WTC11 (cell line): ENCODE data around the gene ADD1. TPM values are rescaled to one million over a fixed set of nuclear protein-coding genes. Genes with fewer than 3 reads are reported as not detected.

Experiments
- ATAC-seq: fragments of 200-7000 bp; cut with Tn5 transposase; 2 replicates; pipeline ENCODE4 v1.10.0; 2021; ENCODE audit warnings: mild to moderate bottlenecking, moderate library complexity
- CTCF ChIA-PET: fragments of 300-600 bp; sonication (Branson Sonifier 250); formaldehyde crosslinking; loops from one replicate; lab custom pipeline; 2021; ENCODE audit warnings: antibody characterized with exemption; lab: Charles Lee
- POLR2A ChIA-PET: fragments of 350-600 bp; sonication (Branson Sonifier 250); formaldehyde crosslinking; loops from one replicate; lab custom pipeline; 2021; ENCODE audit warnings: antibody characterized with exemption; lab: Charles Lee
- DNase-seq: peaks from one replicate; pipeline ENCODE4 v3.0.0; 2021; ENCODE audit warnings: low spot score
- H3K27ac Mint-ChIP-seq: 2 replicates; pipeline ENCODE4 v1.8.0; 2021; ENCODE audit warnings: mixed read lengths
- H3K27me3 Mint-ChIP-seq: 2 replicates; pipeline ENCODE4 v1.8.0; 2021; ENCODE audit warnings: low read depth, mild to moderate bottlenecking, moderate library complexity, mixed read lengths
- H3K36me3 Mint-ChIP-seq: 2 replicates; pipeline ENCODE4 v1.8.0; 2021; ENCODE audit warnings: mixed read lengths
- H3K4me1 Mint-ChIP-seq: 2 replicates; pipeline ENCODE4 v1.8.0; 2022; ENCODE audit warnings: mixed read lengths
- H3K4me3 Mint-ChIP-seq: 2 replicates; pipeline ENCODE4 v1.8.0; 2021; ENCODE audit warnings: mild to moderate bottlenecking, moderate library complexity, mixed read lengths
- H3K9me3 Mint-ChIP-seq: 2 replicates; pipeline ENCODE4 v1.8.0; 2021; ENCODE audit warnings: mixed read lengths
- ARID4B ChIP-seq: sonication (generic); formaldehyde crosslinking; IDR thresholded peaks from 2 replicates; pipeline ENCODE4 v1.8.0; 2023; ENCODE audit warnings: missing genetic modification reagents, mild to moderate bottlenecking, borderline replicate concordance
- ATF1 ChIP-seq: sonication (generic); formaldehyde crosslinking; IDR thresholded peaks from 2 replicates; pipeline ENCODE4 v1.8.1; 2023; ENCODE audit warnings: mild to moderate bottlenecking, moderate library complexity, missing genetic modification reagents
- E2F5 ChIP-seq: sonication (generic); formaldehyde crosslinking; IDR thresholded peaks from 2 replicates; pipeline ENCODE4 v1.8.1; 2022; ENCODE audit warnings: mild to moderate bottlenecking, moderate library complexity, missing genetic modification reagents
- EMX1 ChIP-seq: fragments of 250-450 bp; sonication (Bioruptor Pico); IDR thresholded peaks from 2 replicates; pipeline ENCODE4 v1.8.0; 2021; ENCODE audit warnings: mild to moderate bottlenecking
- FOXK1 ChIP-seq: sonication (generic); formaldehyde crosslinking; IDR thresholded peaks from 2 replicates; pipeline ENCODE4 v1.8.0; 2022; ENCODE audit warnings: mild to moderate bottlenecking, moderate library complexity, missing genetic modification reagents
- JAZF1 ChIP-seq: fragments of 250-450 bp; sonication (Bioruptor Pico); IDR thresholded peaks from 2 replicates; pipeline ENCODE4 v1.9.0; 2021; ENCODE audit warnings: moderate library complexity, mild to moderate bottlenecking, inconsistent platforms
- JUN ChIP-seq: sonication (generic); formaldehyde crosslinking; IDR thresholded peaks from 2 replicates; pipeline ENCODE4 v1.8.0; 2023; ENCODE audit warnings: mild to moderate bottlenecking, missing genetic modification reagents
- NFATC4 ChIP-seq: fragments of 250-450 bp; sonication (Bioruptor Pico); IDR thresholded peaks from 2 replicates; pipeline ENCODE4 v1.9.0; 2021; ENCODE audit warnings: mild to moderate bottlenecking
- NR1H2 ChIP-seq: sonication (generic); formaldehyde crosslinking; IDR thresholded peaks from 2 replicates; pipeline ENCODE4 v1.9.0; 2021; ENCODE audit warnings: mild to moderate bottlenecking, moderate library complexity, missing genetic modification reagents
- NR2C2 ChIP-seq: sonication (generic); formaldehyde crosslinking; IDR thresholded peaks from 2 replicates; pipeline ENCODE4 v1.8.0; 2022; ENCODE audit warnings: mild to moderate bottlenecking, missing genetic modification reagents
- SOX15 ChIP-seq: fragments of 250-450 bp; sonication (Bioruptor Pico); IDR thresholded peaks from 2 replicates; pipeline ENCODE4 v1.9.0; 2021; ENCODE audit warnings: mild to moderate bottlenecking
- SP1 ChIP-seq: sonication (generic); formaldehyde crosslinking; conservative IDR thresholded peaks from 2 replicates; pipeline ENCODE4 v1.8.1; 2022; ENCODE audit warnings: missing genetic modification reagents
- USF1 ChIP-seq: sonication (generic); formaldehyde crosslinking; IDR thresholded peaks from 2 replicates; pipeline ENCODE4 v1.8.0; 2022; ENCODE audit warnings: mild to moderate bottlenecking, missing genetic modification reagents
- ZNF121 ChIP-seq: sonication (generic); formaldehyde crosslinking; IDR thresholded peaks from 2 replicates; pipeline ENCODE4 v1.8.0; 2023; ENCODE audit warnings: missing genetic modification reagents
- ZNF317 ChIP-seq: sonication (generic); formaldehyde crosslinking; IDR thresholded peaks from 2 replicates; pipeline ENCODE4 v1.8.1; 2023; ENCODE audit warnings: low read depth, mild to moderate bottlenecking, moderate library complexity, missing genetic modification reagents, borderline replicate concordance
- total RNA-seq: library from RNA; stranded (reverse); gene quantifications from 3 replicates; pipeline ENCODE4 v1.2.3, GENCODE V29; 2021
- TF ChIP-seq, protein P1 (sequence below): sonication (generic); formaldehyde crosslinking; IDR thresholded peaks from 2 replicates; pipeline ENCODE4 v1.8.0; 2022; ENCODE audit warnings: mild to moderate bottlenecking, missing genetic modification reagents
- TF ChIP-seq, protein P2 (sequence below): sonication (generic); formaldehyde crosslinking; IDR thresholded peaks from 2 replicates; pipeline ENCODE4 v1.8.1; 2022; ENCODE audit warnings: mild to moderate bottlenecking, missing genetic modification reagents, moderate library complexity, borderline replicate concordance
- TF ChIP-seq, protein P3 (sequence below): fragments of 250-450 bp; sonication (Bioruptor Pico); IDR thresholded peaks from 2 replicates; pipeline ENCODE4 v1.9.0; 2021; ENCODE audit warnings: moderate library complexity, mild to moderate bottlenecking, inconsistent platforms, borderline replicate concordance

The ADD1 gene
- total RNA-seq, 1 experiment from 2014 or later: 178 TPM

- Mint-ChIP-seq H3K27ac (peak overlapping the region; percentile 76; the same call in 1 of the 2 replicates), H3K27me3 (no peaks in the 10 kb centered on the region), H3K4me3 (no peak overlapping the region)
- POLR2A ChIA-PET: no interaction called here
- CTCF ChIA-PET: no interaction called here
- TF ChIP-seq, protein P1, sequence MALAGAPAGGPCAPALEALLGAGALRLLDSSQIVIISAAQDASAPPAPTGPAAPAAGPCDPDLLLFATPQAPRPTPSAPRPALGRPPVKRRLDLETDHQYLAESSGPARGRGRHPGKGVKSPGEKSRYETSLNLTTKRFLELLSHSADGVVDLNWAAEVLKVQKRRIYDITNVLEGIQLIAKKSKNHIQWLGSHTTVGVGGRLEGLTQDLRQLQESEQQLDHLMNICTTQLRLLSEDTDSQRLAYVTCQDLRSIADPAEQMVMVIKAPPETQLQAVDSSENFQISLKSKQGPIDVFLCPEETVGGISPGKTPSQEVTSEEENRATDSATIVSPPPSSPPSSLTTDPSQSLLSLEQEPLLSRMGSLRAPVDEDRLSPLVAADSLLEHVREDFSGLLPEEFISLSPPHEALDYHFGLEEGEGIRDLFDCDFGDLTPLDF (CRISPR knock-in tag): no peak
- TF ChIP-seq NR2C2 (CRISPR knock-in tag) (no peak), ZNF121 (no peak), SP1 (CRISPR knock-in tag) (no peak), NFATC4 (CRISPR knock-in tag) (no peak), SOX15 (CRISPR knock-in tag) (no peak), FOXK1 (CRISPR knock-in tag) (no peak), EMX1 (CRISPR knock-in tag) (no peak)
- TF ChIP-seq, protein P2, sequence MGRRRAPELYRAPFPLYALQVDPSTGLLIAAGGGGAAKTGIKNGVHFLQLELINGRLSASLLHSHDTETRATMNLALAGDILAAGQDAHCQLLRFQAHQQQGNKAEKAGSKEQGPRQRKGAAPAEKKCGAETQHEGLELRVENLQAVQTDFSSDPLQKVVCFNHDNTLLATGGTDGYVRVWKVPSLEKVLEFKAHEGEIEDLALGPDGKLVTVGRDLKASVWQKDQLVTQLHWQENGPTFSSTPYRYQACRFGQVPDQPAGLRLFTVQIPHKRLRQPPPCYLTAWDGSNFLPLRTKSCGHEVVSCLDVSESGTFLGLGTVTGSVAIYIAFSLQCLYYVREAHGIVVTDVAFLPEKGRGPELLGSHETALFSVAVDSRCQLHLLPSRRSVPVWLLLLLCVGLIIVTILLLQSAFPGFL: no peak
- TF ChIP-seq, all 79 proteins: peak for 0
- Mint-ChIP-seq H3K4me1 (peaks cover 46% of the 10 kb centered on the region), H3K36me3 (peaks cover 13% of the 10 kb centered on the region; the same call in 1 of the 2 replicates), H3K9me3 (no peaks in the 10 kb centered on the region)
- DNase-seq (no peak), ATAC-seq (no peak)
Measured at GRCh38 chr4:2858451-2859217, 15.0 kb downstream of the ADD1 start.

- Mint-ChIP-seq H3K9me3 (no peaks in the 10 kb centered on the region), H3K27ac (peak overlapping the region; percentile 23), H3K27me3 (no peaks in the 10 kb centered on the region), H3K4me3 (no peak overlapping the region), H3K4me1 (peaks cover 50% of the 10 kb centered on the region), H3K36me3 (0 out of 2 replicates have a peak, but pooled peaks cover 4% of the 10 kb centered on the region)
- ChIA-PET POLR2A (no interaction called here), CTCF (interaction anchor here (3.9 kb wide), 1 partner anchor 95 kb away, joined by 13 read pairs; no protein-coding TSS in a partner anchor)
- ATAC-seq (no peak), DNase-seq (no peak)
- no peak for TF ChIP-seq ATF1 (CRISPR knock-in tag)
- TF ChIP-seq, protein P3, sequence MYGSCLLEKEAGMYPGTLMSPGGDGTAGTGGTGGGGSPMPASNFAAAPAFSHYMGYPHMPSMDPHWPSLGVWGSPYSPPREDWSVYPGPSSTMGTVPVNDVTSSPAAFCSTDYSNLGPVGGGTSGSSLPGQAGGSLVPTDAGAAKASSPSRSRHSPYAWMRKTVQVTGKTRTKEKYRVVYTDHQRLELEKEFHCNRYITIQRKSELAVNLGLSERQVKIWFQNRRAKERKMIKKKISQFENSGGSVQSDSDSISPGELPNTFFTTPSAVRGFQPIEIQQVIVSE: no peak
- no peak for TF ChIP-seq ARID4B (CRISPR knock-in tag)
- no peak for TF ChIP-seq USF1 (CRISPR knock-in tag)
- TF ChIP-seq JUN: no peak
- no peak for TF ChIP-seq E2F5
- TF ChIP-seq NR1H2: no peak
- no peak for TF ChIP-seq JAZF1 (CRISPR knock-in tag)
- TF ChIP-seq ZNF317 (CRISPR knock-in tag): no peak
Measured at GRCh38 chr4:2859514-2859913, 15.9 kb downstream of the ADD1 start.
